ENCODE results near the gene NDUFB1. TPM values are rescaled to one million over a fixed set of nuclear protein-coding genes. Genes with fewer than 3 reads are reported as not detected.

NDUFB1 gene
- total and polyA plus RNA-seq, 2 of the 13 experiments (the other 11 are each of a cell fraction or from before 2014, with no cell fraction given): 181 to 281 TPM

DNA sequence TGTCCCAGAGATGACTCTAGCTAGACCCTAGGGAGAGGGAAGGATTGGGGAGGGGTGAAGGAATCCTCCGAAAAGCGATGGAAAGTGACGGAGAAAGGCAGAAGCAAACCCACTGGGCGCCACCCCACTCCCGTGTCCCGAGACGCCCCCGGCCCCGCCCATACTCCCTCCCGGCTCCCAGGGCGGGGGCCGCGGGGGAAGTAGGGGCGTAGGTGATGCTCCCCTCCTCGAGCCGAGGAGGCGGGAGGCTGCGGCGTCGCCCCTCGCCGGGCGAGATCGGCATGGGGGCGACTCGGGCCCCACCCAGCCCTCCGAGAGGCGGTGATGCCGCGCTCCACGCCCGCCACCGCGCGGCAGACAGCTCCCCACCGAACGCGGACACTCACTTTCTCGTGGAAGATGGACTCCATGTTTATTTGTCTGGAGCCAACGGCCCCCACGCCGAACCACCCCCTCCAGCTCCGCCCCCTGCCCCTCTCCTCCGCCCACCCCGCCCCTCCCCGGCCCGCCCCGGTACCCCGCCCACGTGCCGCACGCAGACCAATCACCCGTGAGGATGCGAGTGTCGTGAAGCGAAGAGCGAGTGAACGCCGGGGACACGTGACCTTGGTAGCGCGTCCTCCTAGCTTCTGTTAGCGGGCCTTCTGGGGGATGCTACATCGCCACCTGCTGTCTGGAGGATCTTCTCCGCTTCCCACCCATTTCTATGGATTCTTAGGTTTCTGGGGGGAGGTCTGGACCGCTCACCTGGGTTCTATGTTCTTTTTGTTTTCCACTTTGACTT is 15.2 kb downstream of the NDUFB1 start, which contains the start of gene ATXN3 (continued):
- TF ChIP-seq, protein P1, sequence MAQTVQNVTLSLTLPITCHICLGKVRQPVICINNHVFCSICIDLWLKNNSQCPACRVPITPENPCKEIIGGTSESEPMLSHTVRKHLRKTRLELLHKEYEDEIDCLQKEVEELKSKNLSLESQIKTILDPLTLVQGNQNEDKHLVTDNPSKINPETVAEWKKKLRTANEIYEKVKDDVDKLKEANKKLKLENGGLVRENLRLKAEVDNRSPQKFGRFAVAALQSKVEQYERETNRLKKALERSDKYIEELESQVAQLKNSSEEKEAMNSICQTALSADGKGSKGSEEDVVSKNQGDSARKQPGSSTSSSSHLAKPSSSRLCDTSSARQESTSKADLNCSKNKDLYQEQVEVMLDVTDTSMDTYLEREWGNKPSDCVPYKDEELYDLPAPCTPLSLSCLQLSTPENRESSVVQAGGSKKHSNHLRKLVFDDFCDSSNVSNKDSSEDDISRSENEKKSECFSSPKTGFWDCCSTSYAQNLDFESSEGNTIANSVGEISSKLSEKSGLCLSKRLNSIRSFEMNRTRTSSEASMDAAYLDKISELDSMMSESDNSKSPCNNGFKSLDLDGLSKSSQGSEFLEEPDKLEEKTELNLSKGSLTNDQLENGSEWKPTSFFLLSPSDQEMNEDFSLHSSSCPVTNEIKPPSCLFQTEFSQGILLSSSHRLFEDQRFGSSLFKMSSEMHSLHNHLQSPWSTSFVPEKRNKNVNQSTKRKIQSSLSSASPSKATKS (CRISPR knock-in tag; IDR thresholded peaks at IDR 0.05): no peak
- TF ChIP-seq ELF1 (CRISPR knock-in tag; IDR thresholded peaks at IDR 0.05): no peak
- no peak for TF ChIP-seq ZNF235 (CRISPR knock-in tag; IDR thresholded peaks at IDR 0.05; ENCODE audit: borderline replicate concordance)
- no peak for TF ChIP-seq ZKSCAN5 (CRISPR knock-in tag; IDR thresholded peaks at IDR 0.05)
- TF ChIP-seq ISX (CRISPR knock-in tag; conservative IDR thresholded peaks at IDR 0.05): no peak
- no peak for TF ChIP-seq RBM22 (optimal IDR thresholded peaks at IDR 0.05; ENCODE audit: low read length)
- no peak for TF ChIP-seq PPARG (CRISPR knock-in tag; conservative IDR thresholded peaks at IDR 0.05)
- no peak for TF ChIP-seq ZKSCAN1 (IDR thresholded peaks at IDR 0.05; ENCODE audit: low read length)
- TF ChIP-seq GTF3A (CRISPR knock-in tag; conservative IDR thresholded peaks at IDR 0.05): no peak
- no peak for TF ChIP-seq MAFF (IDR thresholded peaks at IDR 0.05; ENCODE audit: low read depth, low read length)
- TF ChIP-seq POLR2G (IDR thresholded peaks at IDR 0.05; ENCODE audit: low read depth, low read length): peak; percentile 67
- TF ChIP-seq, protein P2, sequence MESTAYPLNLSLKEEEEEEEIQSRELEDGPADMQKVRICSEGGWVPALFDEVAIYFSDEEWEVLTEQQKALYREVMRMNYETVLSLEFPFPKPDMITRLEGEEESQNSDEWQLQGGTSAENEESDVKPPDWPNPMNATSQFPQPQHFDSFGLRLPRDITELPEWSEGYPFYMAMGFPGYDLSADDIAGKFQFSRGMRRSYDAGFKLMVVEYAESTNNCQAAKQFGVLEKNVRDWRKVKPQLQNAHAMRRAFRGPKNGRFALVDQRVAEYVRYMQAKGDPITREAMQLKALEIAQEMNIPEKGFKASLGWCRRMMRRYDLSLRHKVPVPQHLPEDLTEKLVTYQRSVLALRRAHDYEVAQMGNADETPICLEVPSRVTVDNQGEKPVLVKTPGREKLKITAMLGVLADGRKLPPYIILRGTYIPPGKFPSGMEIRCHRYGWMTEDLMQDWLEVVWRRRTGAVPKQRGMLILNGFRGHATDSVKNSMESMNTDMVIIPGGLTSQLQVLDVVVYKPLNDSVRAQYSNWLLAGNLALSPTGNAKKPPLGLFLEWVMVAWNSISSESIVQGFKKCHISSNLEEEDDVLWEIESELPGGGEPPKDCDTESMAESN (CRISPR knock-in tag; conservative IDR thresholded peaks at IDR 0.05): peak; percentile 47; the same call in 1 of the 2 replicates
- TF ChIP-seq CBX1 (IDR thresholded peaks at IDR 0.05; ENCODE audit: low read depth): peak; percentile 63
- TF ChIP-seq ZNF253 (CRISPR knock-in tag; IDR thresholded peaks at IDR 0.05; ENCODE audit: borderline replicate concordance): no peak
- TF ChIP-seq, protein P3, sequence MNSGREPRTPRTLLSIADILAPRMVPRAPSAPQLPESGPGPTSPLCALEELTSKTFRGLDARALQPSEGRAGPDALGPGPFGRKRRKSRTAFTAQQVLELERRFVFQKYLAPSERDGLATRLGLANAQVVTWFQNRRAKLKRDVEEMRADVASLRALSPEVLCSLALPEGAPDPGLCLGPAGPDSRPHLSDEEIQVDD (CRISPR knock-in tag; IDR thresholded peaks at IDR 0.05; ENCODE audit: borderline replicate concordance): no peak
- TF ChIP-seq ZNF251 (CRISPR knock-in tag; IDR thresholded peaks at IDR 0.05): no peak
- no peak for TF ChIP-seq ZSCAN29 (CRISPR knock-in tag; conservative IDR thresholded peaks at IDR 0.05)
- TF ChIP-seq, protein P4, sequence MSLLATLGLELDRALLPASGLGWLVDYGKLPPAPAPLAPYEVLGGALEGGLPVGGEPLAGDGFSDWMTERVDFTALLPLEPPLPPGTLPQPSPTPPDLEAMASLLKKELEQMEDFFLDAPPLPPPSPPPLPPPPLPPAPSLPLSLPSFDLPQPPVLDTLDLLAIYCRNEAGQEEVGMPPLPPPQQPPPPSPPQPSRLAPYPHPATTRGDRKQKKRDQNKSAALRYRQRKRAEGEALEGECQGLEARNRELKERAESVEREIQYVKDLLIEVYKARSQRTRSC (CRISPR knock-in tag; IDR thresholded peaks at IDR 0.05; ENCODE audit: low read depth): no peak
- no peak for TF ChIP-seq PHF21A (CRISPR knock-in tag; IDR thresholded peaks at IDR 0.05)
- TF ChIP-seq ZNF7 (CRISPR knock-in tag; IDR thresholded peaks at IDR 0.05): no peak
- TF ChIP-seq, protein P5, sequence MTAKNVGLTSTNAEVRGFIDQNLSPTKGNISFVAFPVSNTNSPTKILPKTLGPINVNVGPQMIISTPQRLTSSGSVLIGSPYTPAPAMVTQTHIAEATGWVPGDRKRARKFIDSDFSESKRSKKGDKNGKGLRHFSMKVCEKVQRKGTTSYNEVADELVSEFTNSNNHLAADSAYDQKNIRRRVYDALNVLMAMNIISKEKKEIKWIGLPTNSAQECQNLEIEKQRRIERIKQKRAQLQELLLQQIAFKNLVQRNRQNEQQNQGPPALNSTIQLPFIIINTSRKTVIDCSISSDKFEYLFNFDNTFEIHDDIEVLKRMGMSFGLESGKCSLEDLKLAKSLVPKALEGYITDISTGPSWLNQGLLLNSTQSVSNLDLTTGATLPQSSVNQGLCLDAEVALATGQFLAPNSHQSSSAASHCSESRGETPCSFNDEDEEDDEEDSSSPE (CRISPR knock-in tag; IDR thresholded peaks at IDR 0.05): 0 out of 2 replicates have a peak, but pooled peaks have one; percentile 33
- no peak for TF ChIP-seq RBAK (CRISPR knock-in tag; IDR thresholded peaks at IDR 0.05)
- 0 out of 2 replicates have a peak, but pooled peaks have one; percentile 1 for TF ChIP-seq ZNF501 (CRISPR knock-in tag; IDR thresholded peaks at IDR 0.05)
- no peak for TF ChIP-seq CBX2 (IDR thresholded peaks at IDR 0.05; ENCODE audit: low read depth, low read length)
- no peak for TF ChIP-seq CBX2 (CRISPR knock-in tag; IDR thresholded peaks at IDR 0.05; ENCODE audit: low read depth)
- TF ChIP-seq ZNF839 (CRISPR knock-in tag; IDR thresholded peaks at IDR 0.05; ENCODE audit: borderline replicate concordance): no peak

Data from HepG2 (cell line).